ENCODE measurements around the gene MYO15B.

Gene MYO15B

GRCh38 chr17:75641343-75641742 lies 53.7 kb downstream of the MYO15B start:
- no peak for DNase-seq

GRCh38 chr17:75642182-75642783 lies 54.7 kb downstream of the MYO15B start:
- no peak for DNase-seq

GRCh38 chr17:75642784-75643642 lies 55.4 kb downstream of the MYO15B start:
- DNase-seq = no peak

GRCh38 chr17:75643643-75644017 lies 56.0 kb downstream of the MYO15B start:
- DNase-seq = no peak

- DNase-seq = no peak
Measured at GRCh38 chr17:75645501-75645888, 57.9 kb downstream of the MYO15B start.

GRCh38 chr17:75645889-75646637 lies 58.5 kb downstream of the MYO15B start:
- no peak for DNase-seq

GRCh38 chr17:75646638-75646992 lies 59.0 kb downstream of the MYO15B start:
- DNase-seq = no peak

- DNase-seq = no peak
Measured at GRCh38 chr17:75647061-75647460, 59.5 kb downstream of the MYO15B start.

- no peak for DNase-seq
Measured at GRCh38 chr17:75647921-75648320, 60.3 kb downstream of the MYO15B start.

- no peak for DNase-seq
Measured at GRCh38 chr17:75649687-75650086, 62.1 kb downstream of the MYO15B start.

- DNase-seq = no peak
Measured at GRCh38 chr17:75650874-75651273, 63.3 kb downstream of the MYO15B start.

GRCh38 chr17:75652341-75652740 lies 64.7 kb downstream of the MYO15B start:
- no peak for DNase-seq

GRCh38 chr17:75652934-75653549 lies 65.4 kb downstream of the MYO15B start:
- DNase-seq = peak; percentile 10

GRCh38 chr17:75654176-75654575 lies 66.6 kb downstream of the MYO15B start:
- no peak for DNase-seq

- no peak for DNase-seq
Measured at GRCh38 chr17:75658237-75658636, 70.6 kb downstream of the MYO15B start.

GRCh38 chr17:75661531-75661930 lies 73.9 kb downstream of the MYO15B start:
- DNase-seq = no peak

- DNase-seq = no peak
Measured at GRCh38 chr17:75662511-75662910, 74.9 kb downstream of the MYO15B start.

GRCh38 chr17:75664099-75664549 lies 76.5 kb downstream of the MYO15B start:
- DNase-seq = no peak

- DNase-seq = no peak
Measured at GRCh38 chr17:75665981-75666380, 78.4 kb downstream of the MYO15B start.

GRCh38 chr17:75666959-75667790 lies 79.6 kb downstream of the MYO15B start, which contains the start of the genes RECQL5 and SAP30BP:
RECQL5 (minus strand) TSS chr17:75667154; CDS start chr17:75666557, 597 bp downstream.
SAP30BP (plus strand) TSS chr17:75667338; CDS start chr17:75667373, 35 bp downstream.
- DNase-seq = peak; percentile 97

- no peak for DNase-seq
Measured at GRCh38 chr17:75667825-75668224, 80.2 kb downstream of the MYO15B start.

- DNase-seq = no peak
Measured at GRCh38 chr17:75668489-75668888, 80.9 kb downstream of the MYO15B start.

Measured in stimulated activated CD4-positive, alpha-beta T cell treated with anti-CD3 and anti-CD28 coated beads, Interleukin-12 subunit alpha, Interleukin-12 subunit beta, amount 100 ng/mL, for 4 hours (primary cell).